Natural killer cell (primary cell): ENCODE measurements around the gene CENPM. TPM values are rescaled to one million over a fixed set of nuclear protein-coding genes. Genes with fewer than 3 reads are reported as not detected.
A peak's percentile ranks its signal among the peaks of the same experiment; 100 is the strongest.

Source experiments
- ATAC-seq, 3 donors: fragments of 150-1000 bp in 2 of 3; fragments of 200-7000 bp in 1 of 3; cut with Tn5 transposase; 1 replicate in 1 of 3; 2 replicates in 2 of 3; pipeline ENCODE4 v1.10.0; 2021; ENCODE audit warnings: mild to moderate bottlenecking in 2 of 3, moderate library complexity in 2 of 3
- DNase-seq, 2 donors: peaks; one replicate each; pipeline versions ENCODE4 v3.0.0 to v3.0.0-alpha.2; 2013 to 2021; ENCODE audit warnings: mixed read lengths in 1 of 2
- H3K27ac ChIP-seq: one replicate; pipeline ENCODE4 v1.5.1; 2013; ENCODE audit warnings: mild to moderate bottlenecking, low read length
- H3K27me3 ChIP-seq: one replicate; pipeline ENCODE4 v1.6.1; 2013; ENCODE audit warnings: low read length; ENCODE audit not compliant: control insufficient read depth, insufficient read depth
- H3K36me3 ChIP-seq: one replicate; pipeline ENCODE4 v1.6.1; 2013; ENCODE audit warnings: low read length; ENCODE audit not compliant: control insufficient read depth, insufficient read depth
- H3K4me1 ChIP-seq: one replicate; pipeline ENCODE4 v1.6.1; 2013; ENCODE audit warnings: low read length; ENCODE audit not compliant: control insufficient read depth, insufficient read depth
- H3K4me3 ChIP-seq: one replicate; pipeline ENCODE4 v1.5.1; 2013; ENCODE audit warnings: low read length
- H3K9me3 ChIP-seq: one replicate; pipeline ENCODE4 v1.6.1; 2013; ENCODE audit warnings: low read length; ENCODE audit not compliant: control insufficient read depth, insufficient read depth
- H3K27ac Mint-ChIP-seq, 2 donors: one replicate each; pipeline ENCODE4 v1.8.0; 2022; ENCODE audit warnings: mild to moderate bottlenecking in 2 of 2, mixed read lengths in 2 of 2, moderate library complexity in 1 of 2
- H3K27me3 Mint-ChIP-seq, 2 donors: one replicate each; pipeline ENCODE4 v1.8.0; 2022; ENCODE audit warnings: low read depth in 2 of 2, mixed read lengths in 2 of 2
- H3K36me3 Mint-ChIP-seq: one replicate; pipeline ENCODE4 v1.8.0; 2022; ENCODE audit warnings: mixed read lengths
- H3K4me1 Mint-ChIP-seq, 2 donors: one replicate each; pipeline ENCODE4 v1.8.0; 2022; ENCODE audit warnings: mixed read lengths in 2 of 2
- H3K4me3 Mint-ChIP-seq: one replicate; pipeline ENCODE4 v1.8.0; 2022; ENCODE audit warnings: mild to moderate bottlenecking, moderate library complexity, mixed read lengths
- H3K9me3 Mint-ChIP-seq, 2 donors: one replicate each; pipeline ENCODE4 v1.8.0; 2022; ENCODE audit warnings: mixed read lengths in 2 of 2
- WGBS: methylation state at CpG from one replicate; pipeline ENCODE4 v1.1.7; 2013; ENCODE audit warnings: missing lambda C conversion rate; ENCODE audit not compliant: insufficient coverage; 5-methylcytosine and 5-hydroxymethylcytosine counted together
- intact Hi-C: fragments of 100-400 bp; cut with micrococcal nuclease; formaldehyde crosslinking; loops from one replicate; pipeline ENCODE4 v1.14.2; 2022
- total RNA-seq, 4 donors: library from RNA; stranded (reverse); fragments of 120-200 nt in 1 of 4; gene quantifications; one replicate each; pipeline versions ENCODE4 v1.2.3 to v1.2.4, GENCODE V29; 2013 to 2022
- TF ChIP-seq, protein P1 (sequence below): fragments of 200-600 bp; IDR thresholded peaks from one replicate; pipeline ENCODE4 v1.8.0; 2022; ENCODE audit warnings: antibody characterized with exemption

The CENPM gene
- total RNA-seq, 3 donors from 2014 or later (not counting 1 experiment from before 2014, with no cell fraction given): 4.2 to 7.1 (median 6.1) TPM

- DNase-seq (peak; percentile 57 to 98), ATAC-seq (peak; percentile 52 to 81 (median 61))
- intact Hi-C loops: no loop called here
- Mint-ChIP-seq H3K27ac (peak overlapping the region; percentile 83 to 91), H3K4me3 (peak overlapping the region; percentile 63), H3K4me1 (peaks cover 14 to 23% of the 10 kb centered on the region in 2 donors), H3K9me3 (no peaks in the 10 kb centered on the region), H3K27me3 (no peaks in the 10 kb centered on the region), H3K36me3 (no peaks in the 10 kb centered on the region)
- WGBS: 47% methylated on average over 13 of the region's 13 CpGs
- Histone ChIP-seq H3K36me3 (no peaks in the 10 kb centered on the region), H3K27me3 (no peaks in the 10 kb centered on the region), H3K27ac (peak overlapping the region; percentile 98), H3K4me3 (peak overlapping the region; percentile 29), H3K4me1 (peaks cover 55% of the 10 kb centered on the region), H3K9me3 (no peaks in the 10 kb centered on the region)
- TF ChIP-seq, protein P1, sequence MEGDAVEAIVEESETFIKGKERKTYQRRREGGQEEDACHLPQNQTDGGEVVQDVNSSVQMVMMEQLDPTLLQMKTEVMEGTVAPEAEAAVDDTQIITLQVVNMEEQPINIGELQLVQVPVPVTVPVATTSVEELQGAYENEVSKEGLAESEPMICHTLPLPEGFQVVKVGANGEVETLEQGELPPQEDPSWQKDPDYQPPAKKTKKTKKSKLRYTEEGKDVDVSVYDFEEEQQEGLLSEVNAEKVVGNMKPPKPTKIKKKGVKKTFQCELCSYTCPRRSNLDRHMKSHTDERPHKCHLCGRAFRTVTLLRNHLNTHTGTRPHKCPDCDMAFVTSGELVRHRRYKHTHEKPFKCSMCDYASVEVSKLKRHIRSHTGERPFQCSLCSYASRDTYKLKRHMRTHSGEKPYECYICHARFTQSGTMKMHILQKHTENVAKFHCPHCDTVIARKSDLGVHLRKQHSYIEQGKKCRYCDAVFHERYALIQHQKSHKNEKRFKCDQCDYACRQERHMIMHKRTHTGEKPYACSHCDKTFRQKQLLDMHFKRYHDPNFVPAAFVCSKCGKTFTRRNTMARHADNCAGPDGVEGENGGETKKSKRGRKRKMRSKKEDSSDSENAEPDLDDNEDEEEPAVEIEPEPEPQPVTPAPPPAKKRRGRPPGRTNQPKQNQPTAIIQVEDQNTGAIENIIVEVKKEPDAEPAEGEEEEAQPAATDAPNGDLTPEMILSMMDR: no peak
Observed at GRCh38 chr22:41939981-41940831, 6.7 kb downstream of the CENPM start.

DNA sequence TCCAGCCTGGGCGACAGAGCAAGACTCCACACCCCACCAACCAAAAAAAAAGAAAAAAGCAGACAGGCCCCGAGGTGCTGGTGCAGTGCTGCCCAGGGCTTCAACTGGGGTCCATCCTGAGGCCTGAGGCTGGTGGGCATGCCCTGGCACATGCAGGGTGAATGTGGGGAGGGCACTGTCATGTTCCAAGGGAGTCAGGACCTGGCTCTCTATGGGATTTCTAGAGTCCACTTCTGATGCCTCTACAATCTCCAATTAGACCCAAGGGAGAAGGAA lies 10.1 kb downstream of the CENPM start:
- Histone ChIP-seq H3K36me3 (no peaks in the 10 kb centered on the region), H3K4me1 (peaks cover 80% of the 10 kb centered on the region), H3K4me3 (no peak overlapping the region), H3K27me3 (no peaks in the 10 kb centered on the region), H3K9me3 (no peaks in the 10 kb centered on the region), H3K27ac (peak overlapping the region; percentile 70)
- Mint-ChIP-seq H3K4me3 (no peak overlapping the region), H3K9me3 (no peaks in the 10 kb centered on the region), H3K27me3 (no peaks in the 10 kb centered on the region), H3K4me1 (peaks cover 14 to 23% of the 10 kb centered on the region in 2 donors), H3K36me3 (no peaks in the 10 kb centered on the region), H3K27ac (no peak overlapping the region)
- intact Hi-C loops: no loop called here
- WGBS: 58% methylated on average over 1 of the region's 2 CpGs
- TF ChIP-seq, protein P1: no peak
- ATAC-seq (no peak), DNase-seq (no peak)

DNA sequence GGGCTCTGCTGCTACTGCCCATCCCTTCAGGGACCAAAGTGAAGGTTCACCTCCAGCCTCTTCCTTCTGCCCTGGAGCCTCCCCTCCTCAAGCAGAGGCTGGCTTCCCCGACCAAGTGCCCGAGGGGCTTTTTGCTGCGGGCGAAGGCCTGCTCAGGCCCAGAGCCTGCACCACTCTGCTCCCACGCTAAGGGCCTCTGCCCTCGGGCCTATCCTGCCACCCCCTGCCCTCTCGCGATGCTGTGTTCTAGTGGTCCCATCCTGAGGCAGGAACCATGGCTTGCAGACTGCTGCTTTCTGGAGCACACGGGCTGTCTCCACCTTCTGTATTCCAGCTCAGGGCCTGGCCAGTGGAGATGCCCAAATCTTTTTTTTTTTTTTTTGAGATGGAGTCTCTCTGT lies 11.4 kb downstream of the CENPM start:
- Histone ChIP-seq H3K4me1 (peaks cover 73% of the 10 kb centered on the region), H3K27me3 (no peaks in the 10 kb centered on the region), H3K4me3 (no peak overlapping the region), H3K27ac (peak overlapping the region; percentile 89), H3K36me3 (no peaks in the 10 kb centered on the region), H3K9me3 (no peaks in the 10 kb centered on the region)
- Mint-ChIP-seq H3K4me3 (no peak overlapping the region), H3K27ac (no peak overlapping the region), H3K27me3 (no peaks in the 10 kb centered on the region), H3K4me1 (peaks cover 4 to 13% of the 10 kb centered on the region in 2 donors), H3K36me3 (no peaks in the 10 kb centered on the region), H3K9me3 (no peaks in the 10 kb centered on the region)
- intact Hi-C loops: no loop called here
- 87% methylated on average over 9 of the region's 9 CpGs for WGBS
- TF ChIP-seq, protein P1: no peak
- ATAC-seq (no peak), DNase-seq (no peak)

GRCh38 chr22:41935015-41935351 lies 12.0 kb downstream of the CENPM start:
- intact Hi-C loops: no loop called here
- TF ChIP-seq, protein P1: no peak
- 99% methylated on average over 4 of the region's 4 CpGs for WGBS
- Histone ChIP-seq H3K36me3 (no peaks in the 10 kb centered on the region), H3K27me3 (no peaks in the 10 kb centered on the region), H3K27ac (peak overlapping the region; percentile 89), H3K4me1 (peaks cover 68% of the 10 kb centered on the region), H3K9me3 (no peaks in the 10 kb centered on the region), H3K4me3 (no peak overlapping the region)
- ATAC-seq: no peak
- DNase-seq: no peak
- Mint-ChIP-seq H3K9me3 (no peaks in the 10 kb centered on the region), H3K27me3 (no peaks in the 10 kb centered on the region), H3K36me3 (no peaks in the 10 kb centered on the region), H3K27ac (no peak overlapping the region), H3K4me1 (peaks cover 4 to 7% of the 10 kb centered on the region in 2 donors), H3K4me3 (no peak overlapping the region)
